Omental fat pad (tissue), 4 donors: Measurements from ENCODE around the gene ERC2. TPM values are rescaled to one million over a fixed set of nuclear protein-coding genes. Genes with fewer than 3 reads are reported as not detected.

Experiments
- ATAC-seq: fragments of 150-250 bp; one replicate; pipeline ENCODE4 v1.9.1; 2016; ENCODE audit warnings: mild to moderate bottlenecking, moderate library complexity; ENCODE audit not compliant: low FRiP score
- DNase-seq: peaks from one replicate; pipeline ENCODE4 v3.0.0-alpha.2; 2019; ENCODE audit warnings: low spot score
- CTCF ChIP-seq, 3 donors: fragments of 450-650 bp; IDR thresholded peaks; one replicate each; pipeline ENCODE4 v1.5.1; 2016 to 2017; ENCODE audit warnings: antibody characterized with exemption in 3 of 3, mild to moderate bottlenecking in 3 of 3, moderate library complexity in 2 of 3
- total RNA-seq, 4 donors: library from RNA; depleted of rRNA; stranded (reverse); fragments of >200 nt; gene quantifications; one replicate each; pipeline ENCODE4 v1.1.0, GENCODE V29; 2016

The ERC2 gene
- total RNA-seq, 4 donors from 2014 or later: 0.75 to 4.2 (median 2.3) TPM; not detected in 1

DNA sequence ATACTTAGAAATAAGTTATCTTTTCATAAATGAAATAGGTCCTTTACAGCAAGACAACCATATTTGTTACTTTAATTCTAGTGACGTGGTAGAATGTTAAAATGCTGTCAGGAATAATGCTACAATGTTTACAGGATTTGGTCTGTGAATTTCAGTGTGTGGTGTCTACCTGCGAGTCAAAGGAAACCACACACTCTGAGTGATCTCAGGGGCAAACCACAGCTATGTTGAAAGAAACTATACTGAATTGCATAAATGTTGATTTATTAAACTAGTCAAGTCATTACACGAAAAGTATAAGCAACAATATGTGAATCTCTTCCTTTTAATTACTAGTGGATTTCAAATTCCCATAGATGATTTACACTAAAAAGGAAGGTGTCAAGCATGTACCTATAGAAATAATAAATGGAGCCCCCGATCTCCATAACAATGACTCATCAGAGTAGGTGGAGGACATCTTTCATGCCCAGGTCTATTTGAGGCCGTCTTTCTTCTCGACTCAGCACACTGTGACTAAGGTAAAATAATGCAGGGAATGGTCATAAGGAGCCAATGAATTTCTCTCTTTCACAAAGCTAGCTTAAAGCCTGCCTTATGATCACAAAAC lies 463.0 kb downstream of the ERC2 start:
- DNase-seq: no peak
- TF ChIP-seq CTCF (IDR thresholded peaks at IDR 0.05): no peak
- no peak for ATAC-seq

DNA sequence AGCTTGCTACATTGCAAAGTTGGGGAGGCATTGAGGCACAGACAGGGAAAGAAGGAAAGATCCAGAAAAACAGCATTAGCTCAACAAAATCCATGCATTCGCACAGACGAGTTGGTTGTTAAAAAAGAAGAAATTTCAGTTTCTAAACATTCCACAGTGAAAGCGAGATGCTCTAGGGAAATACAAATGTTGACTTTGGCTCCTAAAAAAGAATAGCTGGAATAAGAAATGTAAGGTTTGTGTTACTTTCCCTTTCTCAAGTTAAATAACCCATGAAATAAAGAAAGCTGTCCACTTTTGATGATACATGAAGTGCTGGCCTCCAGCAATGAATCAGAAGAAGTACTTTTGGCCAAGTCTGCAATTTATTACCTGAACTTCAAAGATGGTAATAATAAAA lies 465.1 kb downstream of the ERC2 start:
- TF ChIP-seq CTCF (IDR thresholded peaks at IDR 0.05): no peak
- ATAC-seq (no peak), DNase-seq (no peak)

GRCh38 chr3:56001991-56002390 lies 466.3 kb downstream of the ERC2 start:
- DNase-seq (no peak), ATAC-seq (no peak)
- TF ChIP-seq CTCF (IDR thresholded peaks at IDR 0.05): no peak

DNA sequence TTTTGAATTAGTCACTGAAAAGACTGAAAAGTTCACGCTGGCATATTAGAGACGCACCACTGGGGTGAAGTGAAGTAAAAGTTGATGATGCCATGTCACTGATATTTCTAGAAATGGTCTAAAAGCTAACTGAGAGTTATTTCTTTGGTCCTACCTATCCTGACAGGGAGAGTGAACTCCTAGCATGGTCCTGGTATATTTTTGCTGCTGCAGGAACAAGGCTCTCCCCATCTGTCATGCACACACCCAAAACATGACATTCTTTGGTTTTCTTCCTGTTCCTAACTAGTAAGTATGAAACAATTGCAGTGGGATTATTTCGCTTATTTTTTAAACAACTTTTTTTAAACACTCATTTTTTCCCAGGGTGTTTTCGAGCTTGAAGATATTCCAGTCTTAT lies 466.7 kb downstream of the ERC2 start:
- no peak for DNase-seq
- no peak for TF ChIP-seq CTCF (IDR thresholded peaks at IDR 0.05)
- ATAC-seq: no peak

DNA sequence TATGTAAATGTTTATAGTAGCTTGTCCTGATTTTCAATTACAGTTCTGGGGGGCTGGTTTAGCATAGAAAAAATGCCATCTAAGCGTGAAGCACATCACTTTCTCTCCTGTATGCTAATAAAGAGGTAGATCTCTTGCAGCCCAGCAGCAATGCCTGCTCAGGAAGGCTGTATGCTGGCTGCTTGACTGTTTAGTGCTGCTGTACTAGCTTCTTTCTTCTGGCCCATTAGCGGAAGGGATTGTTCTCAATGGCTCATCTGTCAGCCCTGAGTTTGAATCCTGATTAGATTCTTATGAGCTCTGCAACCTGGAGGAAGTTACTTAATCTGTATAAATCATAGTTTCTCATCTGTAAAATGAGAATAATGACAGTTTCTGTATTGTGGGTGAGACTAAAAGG lies 478.9 kb downstream of the ERC2 start:
- DNase-seq (no peak), ATAC-seq (no peak)
- no peak for TF ChIP-seq CTCF (IDR thresholded peaks at IDR 0.05)

GRCh38 chr3:55988905-55989304 lies 479.4 kb downstream of the ERC2 start:
- ATAC-seq (no peak), DNase-seq (no peak)
- TF ChIP-seq CTCF (IDR thresholded peaks at IDR 0.05): no peak

GRCh38 chr3:55984626-55985025 lies 483.6 kb downstream of the ERC2 start:
- TF ChIP-seq CTCF (IDR thresholded peaks at IDR 0.05): no peak
- no peak for ATAC-seq
- DNase-seq: no peak
